ENCODE measurements around the gene OR8S1. TPM values are rescaled to one million over a fixed set of nuclear protein-coding genes. Genes with fewer than 3 reads are reported as not detected.
"Not testable (repeated sequence)": the region's sequence is repeated elsewhere in the genome, so short reads cannot be mapped to it uniquely, and the experiment has no call there.

Gene OR8S1
- total RNA-seq, 1 experiment from 2014 or later, result not detected

GRCh38 chr12:48542300-48542928, 17.0 kb downstream of the OR8S1 start:
- ATAC-seq (peak; percentile 86), DNase-seq (peak; percentile 63)
- H3F3A ChIP-seq (ENCODE audit: low read length, unreplicated experiment), result no peaks in the 10 kb centered on the region
- intact Hi-C loops (cut with micrococcal nuclease), result loop anchor here (1.0 to 5.0 kb wide), 2 partner anchors 76 to 255 kb away; no protein-coding TSS in a partner anchor
- CTCF ChIA-PET, result interaction anchor here (4.8 kb wide), 1 partner anchor 76 kb away, joined by 60 read pairs; no protein-coding TSS in a partner anchor
- BruUV-seq (replicated peaks), result no TSS peak
- H3K36me3 ChIP-seq (ENCODE audit: low read depth, low read length), result no peaks in the 10 kb centered on the region
- H3K27ac ChIP-seq (ENCODE audit: low read length), result no peak overlapping the region
- no peak overlapping the region for H3K4me3 ChIP-seq (ENCODE audit: low read length)
- H3K9me3 ChIP-seq (ENCODE audit: low read length), result no peaks in the 10 kb centered on the region
- H3K9ac ChIP-seq (ENCODE audit: low read length), result no peak overlapping the region
- H3K4me2 ChIP-seq (ENCODE audit: low read length), result no peak overlapping the region
- peaks cover 22% of the 10 kb centered on the region for H3K27me3 ChIP-seq (ENCODE audit: low read length)
- no peaks in the 10 kb centered on the region for H4K20me1 ChIP-seq (ENCODE audit: low read length)
- no peaks in the 10 kb centered on the region for H3K9me2 ChIP-seq (replicated peaks; ENCODE audit: low read length)
- H3K4me1 ChIP-seq (ENCODE audit: insufficient read depth, low read length), result peaks cover 6% of the 10 kb centered on the region
- TF ChIP-seq CTCF (conservative IDR thresholded peaks at IDR 0.05; ENCODE audit: low read depth, low read length) (peak; percentile 90), EZH2phosphoT487 (IDR thresholded peaks at IDR 0.05; ENCODE audit: borderline replicate concordance, low read length) (no peak), EZH2 (IDR thresholded peaks at IDR 0.05; ENCODE audit: low read length, unreplicated experiment) (no peak)
- no peaks in the 10 kb centered on the region for H3K79me2 ChIP-seq (ENCODE audit: low read length)
- POLR2A ChIA-PET (ENCODE audit: unreplicated experiment), result no interaction called here
- H2AFZ ChIP-seq (ENCODE audit: low read length), result no peak overlapping the region

GRCh38 chr12:48545833-48546469, 20.5 kb downstream of the OR8S1 start:
- intact Hi-C loops (cut with micrococcal nuclease), result no loop called here
- Histone ChIP-seq H3K4me1 (ENCODE audit: insufficient read depth, low read length) (no peaks in the 10 kb centered on the region), H3K27me3 (ENCODE audit: low read length) (peaks cover 22% of the 10 kb centered on the region), H3K4me2 (ENCODE audit: low read length) (no peak overlapping the region), H3K9me2 (replicated peaks; ENCODE audit: low read length) (no peaks in the 10 kb centered on the region), H3F3A (ENCODE audit: low read length, unreplicated experiment) (no peaks in the 10 kb centered on the region), H3K79me2 (ENCODE audit: low read length) (no peaks in the 10 kb centered on the region), H3K9me3 (ENCODE audit: low read length) (no peaks in the 10 kb centered on the region), H3K9ac (ENCODE audit: low read length) (no peak overlapping the region), H3K36me3 (ENCODE audit: low read depth, low read length) (no peaks in the 10 kb centered on the region), H4K20me1 (ENCODE audit: low read length) (no peaks in the 10 kb centered on the region), H3K4me3 (ENCODE audit: low read length) (no peak overlapping the region), H3K27ac (ENCODE audit: low read length) (no peak overlapping the region), H2AFZ (ENCODE audit: low read length) (no peak overlapping the region)
- DNase-seq (no peak), ATAC-seq (no peak)
- CTCF ChIA-PET, result interaction anchor here (4.8 kb wide), 1 partner anchor 73 kb away, joined by 60 read pairs; no protein-coding TSS in a partner anchor
- TF ChIP-seq CTCF (conservative IDR thresholded peaks at IDR 0.05; ENCODE audit: low read depth, low read length) (no peak), EZH2phosphoT487 (IDR thresholded peaks at IDR 0.05; ENCODE audit: borderline replicate concordance, low read length) (no peak), EZH2 (IDR thresholded peaks at IDR 0.05; ENCODE audit: low read length, unreplicated experiment) (no peak)
- POLR2A ChIA-PET (ENCODE audit: unreplicated experiment), result no interaction called here
- no TSS peak for BruUV-seq (replicated peaks)

GRCh38 chr12:48547012-48547411, 21.6 kb downstream of the OR8S1 start:
- intact Hi-C loops (cut with micrococcal nuclease); BruUV-seq (replicated peaks); CTCF ChIA-PET; H3K9me3 ChIP-seq (ENCODE audit: low read length); H3K4me3 ChIP-seq (ENCODE audit: low read length); H3K79me2 ChIP-seq (ENCODE audit: low read length); H3K9ac ChIP-seq (ENCODE audit: low read length); H3K4me1 ChIP-seq (ENCODE audit: insufficient read depth, low read length); ATAC-seq; H3K4me2 ChIP-seq (ENCODE audit: low read length); H3K9me2 ChIP-seq (replicated peaks; ENCODE audit: low read length); H3F3A ChIP-seq (ENCODE audit: low read length, unreplicated experiment); POLR2A ChIA-PET (ENCODE audit: unreplicated experiment); H2AFZ ChIP-seq (ENCODE audit: low read length); DNase-seq; H4K20me1 ChIP-seq (ENCODE audit: low read length); H3K27ac ChIP-seq (ENCODE audit: low read length); H3K36me3 ChIP-seq (ENCODE audit: low read depth, low read length): not testable (repeated sequence)
- H3K27me3 ChIP-seq (ENCODE audit: low read length), result peaks cover 22% of the 10 kb centered on the region

- H4K20me1 ChIP-seq (ENCODE audit: low read length); intact Hi-C loops (cut with micrococcal nuclease); H3K36me3 ChIP-seq (ENCODE audit: low read depth, low read length); H3F3A ChIP-seq (ENCODE audit: low read length, unreplicated experiment); CTCF ChIA-PET; H3K9ac ChIP-seq (ENCODE audit: low read length); DNase-seq; H3K4me1 ChIP-seq (ENCODE audit: insufficient read depth, low read length); H2AFZ ChIP-seq (ENCODE audit: low read length); H3K9me3 ChIP-seq (ENCODE audit: low read length); H3K9me2 ChIP-seq (replicated peaks; ENCODE audit: low read length); H3K79me2 ChIP-seq (ENCODE audit: low read length); ATAC-seq; POLR2A ChIA-PET (ENCODE audit: unreplicated experiment); H3K27ac ChIP-seq (ENCODE audit: low read length); BruUV-seq (replicated peaks); H3K4me3 ChIP-seq (ENCODE audit: low read length); H3K4me2 ChIP-seq (ENCODE audit: low read length): not testable (repeated sequence)
- H3K27me3 ChIP-seq (ENCODE audit: low read length), result peaks cover 15% of the 10 kb centered on the region
Measured at GRCh38 chr12:48551636-48552035, 26.2 kb downstream of the OR8S1 start.
